Fibroblast of the aortic adventitia (primary cell): ENCODE results near the gene MAGI2. TPM values are rescaled to one million over a fixed set of nuclear protein-coding genes. Genes with fewer than 3 reads are reported as not detected.

ENCODE experiments used
- DNase-seq: peaks from one replicate; pipeline ENCODE4 v3.0.0-alpha.2; 2010; ENCODE audit warnings: low read depth
- H3K4me3 ChIP-seq: 2 replicates; pipeline ENCODE4 v1.5.1; 2011; ENCODE audit warnings: low read depth, mild to moderate bottlenecking, control low read depth, low read length, moderate library complexity
- CTCF ChIP-seq: IDR thresholded peaks from 2 replicates; pipeline ENCODE4 v1.5.1; 2011; ENCODE audit warnings: mild to moderate bottlenecking, low read length, control low read depth, inconsistent platforms; ENCODE audit not compliant: insufficient read depth
- total RNA-seq: library from RNA; depleted of rRNA; stranded (reverse); fragments of >200 nt; gene quantifications from 2 replicates; pipeline ENCODE4 v1.2.3, GENCODE V29; 2012; ENCODE audit warnings: low replicate concordance

MAGI2 gene
- total RNA-seq, 1 donor: 25.5 TPM

- DNase-seq: no peak
- no peak overlapping the region for H3K4me3 ChIP-seq
- no peak for TF ChIP-seq CTCF
Measured at GRCh38 chr7:79011921-79012320, 441.5 kb downstream of the MAGI2 start.

GRCh38 chr7:79009647-79010046 lies 443.8 kb downstream of the MAGI2 start:
- TF ChIP-seq CTCF: no peak
- no peak overlapping the region for H3K4me3 ChIP-seq
- DNase-seq: no peak

- no peak overlapping the region for H3K4me3 ChIP-seq
- DNase-seq: no peak
- TF ChIP-seq CTCF: no peak
Measured at GRCh38 chr7:79008786-79009185, 444.7 kb downstream of the MAGI2 start.

- DNase-seq: no peak
- TF ChIP-seq CTCF: no peak
- H3K4me3 ChIP-seq: no peak overlapping the region
Measured at GRCh38 chr7:78996013-78996412, 457.5 kb downstream of the MAGI2 start.

DNA sequence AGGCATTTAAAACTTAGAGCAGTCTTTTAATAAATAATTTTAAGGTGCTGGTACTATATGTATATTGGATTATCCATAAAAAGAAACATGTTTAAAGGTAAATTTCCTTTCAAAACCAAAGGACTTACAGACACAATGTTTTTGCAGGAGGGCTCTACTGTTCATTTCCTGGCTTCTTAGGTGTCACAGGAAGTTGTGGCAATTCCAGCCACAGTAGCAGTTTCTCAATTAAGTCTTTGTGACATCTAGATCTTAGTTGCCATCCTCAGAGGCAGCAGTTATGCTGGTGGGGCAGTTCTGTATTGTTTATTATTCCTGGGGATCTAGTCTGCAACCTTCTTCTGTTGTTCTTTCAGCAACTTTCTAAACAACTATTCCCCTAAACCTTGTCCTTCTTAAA lies 460.1 kb downstream of the MAGI2 start:
- DNase-seq: no peak
- no peak for TF ChIP-seq CTCF
- no peak overlapping the region for H3K4me3 ChIP-seq

DNA sequence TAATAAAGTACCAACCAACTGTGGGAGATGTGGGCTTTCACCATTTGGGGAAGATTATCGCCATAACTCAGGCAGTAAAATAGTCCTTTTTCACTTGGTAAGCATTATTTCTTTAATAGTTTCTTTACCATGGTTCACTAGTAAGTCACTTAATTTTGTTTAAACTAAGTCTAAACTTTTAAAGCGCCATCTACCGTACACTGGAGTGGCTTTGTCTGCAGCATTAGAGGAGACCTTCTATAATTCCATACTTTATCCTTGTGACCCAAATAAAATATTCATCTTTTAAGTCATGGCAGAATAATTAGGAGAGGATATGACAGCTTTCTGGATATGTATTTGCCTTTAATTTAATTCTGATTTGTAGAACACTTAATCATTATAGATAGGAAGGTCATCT lies 468.0 kb downstream of the MAGI2 start:
- no peak overlapping the region for H3K4me3 ChIP-seq
- no peak for TF ChIP-seq CTCF
- peak; percentile 2 for DNase-seq

GRCh38 chr7:78983483-78983882 lies 470.0 kb downstream of the MAGI2 start:
- TF ChIP-seq CTCF: no peak
- DNase-seq: no peak
- no peak overlapping the region for H3K4me3 ChIP-seq
